Ovary (tissue), 3 donors: Measurements from ENCODE around the gene NDE1.

Experiments
- EP300 ChIP-seq: sonication (generic); formaldehyde crosslinking; IDR thresholded peaks from one replicate; pipeline ENCODE4 v1.6.1; 2017; ENCODE audit warnings: antibody characterized with exemption
- POLR2A ChIP-seq: fragments of 450-650 bp; IDR thresholded peaks from one replicate; pipeline ENCODE4 v1.6.1; 2017; ENCODE audit warnings: antibody characterized with exemption, mild to moderate bottlenecking, moderate library complexity
- TF ChIP-seq, protein P1 (sequence below), 3 donors: fragments of 450-650 bp in 2 of 3; fragments of 200-600 bp in 1 of 3; IDR thresholded peaks; one replicate each; pipeline versions ENCODE4 v1.5.1 to v1.8.0; 2016 to 2022; ENCODE audit warnings: antibody characterized with exemption in 3 of 3, mild to moderate bottlenecking in 1 of 3
- donor health status: DM: no; HTN: no; CAD: no.

DNA sequence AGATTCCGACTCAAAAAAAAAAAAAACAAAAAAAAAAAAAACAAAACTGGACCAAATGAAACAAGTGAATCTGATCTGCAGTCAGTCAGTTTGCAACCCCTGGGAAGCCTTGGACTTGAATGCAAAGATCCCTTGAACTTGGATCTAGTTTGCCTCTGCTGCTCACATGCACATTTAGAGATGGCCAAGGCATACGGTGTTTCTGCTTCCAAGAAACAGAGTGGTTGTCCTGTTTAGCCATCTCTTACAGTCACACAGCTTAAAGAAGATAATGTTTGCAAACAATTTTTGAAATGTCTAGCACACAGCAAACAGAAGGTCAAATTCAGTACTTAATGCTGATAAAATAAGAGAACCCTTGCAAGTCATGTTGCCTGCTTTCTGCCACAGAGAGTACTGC, 4.5 kb downstream of the NDE1 start:
- no peak for TF ChIP-seq EP300
- TF ChIP-seq POLR2A: no peak
- TF ChIP-seq, protein P1, sequence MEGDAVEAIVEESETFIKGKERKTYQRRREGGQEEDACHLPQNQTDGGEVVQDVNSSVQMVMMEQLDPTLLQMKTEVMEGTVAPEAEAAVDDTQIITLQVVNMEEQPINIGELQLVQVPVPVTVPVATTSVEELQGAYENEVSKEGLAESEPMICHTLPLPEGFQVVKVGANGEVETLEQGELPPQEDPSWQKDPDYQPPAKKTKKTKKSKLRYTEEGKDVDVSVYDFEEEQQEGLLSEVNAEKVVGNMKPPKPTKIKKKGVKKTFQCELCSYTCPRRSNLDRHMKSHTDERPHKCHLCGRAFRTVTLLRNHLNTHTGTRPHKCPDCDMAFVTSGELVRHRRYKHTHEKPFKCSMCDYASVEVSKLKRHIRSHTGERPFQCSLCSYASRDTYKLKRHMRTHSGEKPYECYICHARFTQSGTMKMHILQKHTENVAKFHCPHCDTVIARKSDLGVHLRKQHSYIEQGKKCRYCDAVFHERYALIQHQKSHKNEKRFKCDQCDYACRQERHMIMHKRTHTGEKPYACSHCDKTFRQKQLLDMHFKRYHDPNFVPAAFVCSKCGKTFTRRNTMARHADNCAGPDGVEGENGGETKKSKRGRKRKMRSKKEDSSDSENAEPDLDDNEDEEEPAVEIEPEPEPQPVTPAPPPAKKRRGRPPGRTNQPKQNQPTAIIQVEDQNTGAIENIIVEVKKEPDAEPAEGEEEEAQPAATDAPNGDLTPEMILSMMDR (IDR thresholded peaks at IDR 0.05): no peak
